Tongue (tissue), 2 donors: Measurements from ENCODE around the gene CPA3. TPM values are rescaled to one million over a fixed set of nuclear protein-coding genes. Genes with fewer than 3 reads are reported as not detected.

Experiments
- DNase-seq: peaks from one replicate; pipeline ENCODE4 v3.0.0-alpha.2; 2015
- total RNA-seq: library from RNA; depleted of rRNA; stranded (reverse); fragments of >200 nt; gene quantifications from one replicate; pipeline ENCODE4 v1.2.3, GENCODE V29; 2014

Gene CPA3
- total RNA-seq, 1 donor from 2014 or later, result 10.2 TPM

GRCh38 chr3:148922467-148922866 lies 57.4 kb downstream of the CPA3 start:
- no peak for DNase-seq

GRCh38 chr3:148923592-148923991 lies 58.5 kb downstream of the CPA3 start:
- no peak for DNase-seq

- no peak for DNase-seq
Observed at GRCh38 chr3:148924562-148924961, 59.5 kb downstream of the CPA3 start.

DNA sequence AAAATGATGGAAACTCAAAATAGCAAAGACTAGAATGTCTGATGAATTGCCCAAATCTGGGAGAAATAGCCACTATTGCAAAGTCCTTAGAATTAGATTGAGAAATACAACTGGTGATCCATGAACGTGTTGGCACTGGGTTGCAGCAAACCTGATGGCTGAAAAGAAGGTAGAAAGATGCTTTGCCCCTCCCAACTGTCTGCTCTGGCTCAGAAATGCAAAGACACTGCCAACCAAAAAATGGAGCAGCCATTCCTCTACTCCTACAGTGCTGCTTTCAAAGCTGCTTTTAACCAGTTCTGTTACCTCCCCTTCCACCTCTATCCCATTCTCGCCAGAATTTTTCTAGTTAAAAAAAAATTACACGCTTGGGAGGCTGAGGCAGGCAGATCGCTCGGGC lies 60.7 kb downstream of the CPA3 start:
- DNase-seq, result no peak

DNA sequence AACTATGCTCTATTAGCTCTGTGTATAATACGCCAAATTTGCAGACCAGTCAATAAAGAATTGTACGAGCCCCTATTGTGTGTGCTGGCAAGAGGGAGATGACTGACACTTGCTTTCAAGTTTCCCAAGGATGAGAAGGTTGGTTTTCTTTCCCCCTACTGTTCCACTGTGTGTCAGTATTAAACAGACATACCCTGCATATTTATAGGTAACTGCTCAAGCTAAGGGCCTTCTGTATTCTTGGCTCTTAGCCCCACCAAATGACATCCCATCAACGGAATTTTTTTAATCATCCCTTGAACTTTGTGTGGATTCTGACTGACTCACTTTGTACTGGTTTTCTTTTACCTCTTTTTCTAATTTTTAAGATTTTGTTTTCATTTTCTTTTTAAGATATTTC lies 65.7 kb downstream of the CPA3 start:
- no peak for DNase-seq

DNA sequence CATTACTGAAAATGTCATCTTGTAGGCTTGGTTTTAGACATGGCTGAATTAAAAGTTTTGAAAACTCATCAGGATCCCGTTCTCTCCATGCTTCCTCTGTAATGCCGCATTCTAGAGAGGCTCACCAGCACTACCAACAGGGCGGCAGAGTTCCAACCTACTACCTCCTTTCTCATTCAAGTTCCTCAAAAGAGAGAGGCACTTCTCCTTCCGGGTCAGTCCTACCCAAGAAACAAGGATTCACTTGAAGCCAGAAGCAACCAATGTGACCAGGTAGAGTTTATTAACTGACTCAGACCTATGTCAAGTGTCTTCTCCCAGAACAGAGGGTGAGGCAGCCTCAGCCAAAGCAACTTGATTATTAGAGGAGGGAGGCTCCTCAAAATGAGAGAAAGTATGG lies 66.5 kb downstream of the CPA3 start:
- DNase-seq, result no peak

- DNase-seq, result peak; percentile 76
Observed at GRCh38 chr3:148932972-148933371, 67.9 kb downstream of the CPA3 start.

DNA sequence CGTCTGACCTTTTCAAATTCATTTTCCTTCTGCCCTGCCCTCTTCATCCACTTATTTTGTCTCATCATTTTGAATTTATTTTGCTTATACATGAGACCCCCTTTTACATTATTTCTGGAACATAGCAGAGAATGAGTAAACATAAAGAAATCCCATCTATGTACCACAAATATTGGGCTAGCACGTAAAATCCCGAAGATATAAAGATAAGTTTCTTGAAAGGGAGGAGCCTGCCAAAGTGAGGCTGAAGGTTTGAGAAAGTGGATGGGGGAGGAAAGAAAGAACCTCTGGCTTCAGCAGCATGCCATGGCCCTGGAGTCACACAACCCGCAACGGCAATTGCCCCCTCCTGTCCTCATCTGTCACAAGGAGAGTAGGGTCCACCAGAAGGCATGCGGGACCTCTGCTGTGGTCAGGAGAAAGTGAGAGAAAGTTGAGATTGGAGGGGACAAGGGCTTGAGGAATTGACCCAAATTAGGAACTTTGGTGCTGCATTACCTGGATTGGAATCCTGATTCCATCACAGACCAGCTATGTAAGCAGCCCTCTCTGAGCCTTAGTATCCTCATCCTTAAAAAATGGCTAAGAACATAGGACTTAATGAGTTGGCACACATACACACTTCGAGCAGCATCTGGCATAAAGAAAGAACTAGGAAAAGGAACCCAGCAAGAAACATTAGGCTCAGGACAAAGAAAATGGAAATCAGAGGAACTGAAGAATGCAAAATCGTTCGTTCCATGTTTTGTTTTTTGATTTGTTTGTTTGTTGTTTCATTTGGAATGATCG lies 72.6 kb downstream of the CPA3 start:
- DNase-seq, result no peak

- DNase-seq, result no peak
Observed at GRCh38 chr3:148938306-148938705, 73.2 kb downstream of the CPA3 start.

GRCh38 chr3:148938936-148939335 lies 73.8 kb downstream of the CPA3 start:
- DNase-seq, result peak; percentile 26

GRCh38 chr3:148940983-148941382 lies 75.9 kb downstream of the CPA3 start:
- peak; percentile 48 for DNase-seq

DNA sequence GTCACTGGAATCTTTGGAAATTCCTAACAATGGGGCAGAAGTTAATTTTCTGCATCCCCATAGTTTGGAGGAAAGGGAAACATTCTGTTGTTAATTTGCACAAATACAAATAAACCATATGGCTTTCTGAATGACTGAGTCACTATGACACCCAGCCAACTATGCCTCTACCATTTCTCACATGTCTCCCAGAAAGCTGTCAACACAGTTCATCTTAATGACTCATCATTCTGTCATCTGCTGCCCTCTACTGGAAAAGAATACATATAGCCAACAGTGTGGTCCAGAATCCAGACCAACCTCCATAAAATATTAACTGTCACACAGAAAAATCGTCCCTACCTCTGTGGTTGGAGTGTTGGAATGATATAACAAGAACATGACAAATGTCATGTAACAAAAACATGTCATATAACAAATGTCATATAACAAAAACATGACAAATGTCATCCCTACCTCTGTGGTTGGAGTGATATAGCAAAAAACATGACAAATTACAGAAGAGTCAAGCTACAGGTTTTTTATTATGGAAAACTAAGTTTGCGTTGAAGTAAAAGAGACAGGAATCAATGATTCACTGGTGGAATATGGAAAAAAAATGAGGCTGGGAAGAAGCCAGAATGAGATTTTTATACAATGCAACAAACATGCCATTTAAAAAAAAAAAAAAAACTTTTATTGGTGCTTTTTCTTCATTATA lies 78.6 kb downstream of the CPA3 start:
- DNase-seq, result peak; percentile 80

DNA sequence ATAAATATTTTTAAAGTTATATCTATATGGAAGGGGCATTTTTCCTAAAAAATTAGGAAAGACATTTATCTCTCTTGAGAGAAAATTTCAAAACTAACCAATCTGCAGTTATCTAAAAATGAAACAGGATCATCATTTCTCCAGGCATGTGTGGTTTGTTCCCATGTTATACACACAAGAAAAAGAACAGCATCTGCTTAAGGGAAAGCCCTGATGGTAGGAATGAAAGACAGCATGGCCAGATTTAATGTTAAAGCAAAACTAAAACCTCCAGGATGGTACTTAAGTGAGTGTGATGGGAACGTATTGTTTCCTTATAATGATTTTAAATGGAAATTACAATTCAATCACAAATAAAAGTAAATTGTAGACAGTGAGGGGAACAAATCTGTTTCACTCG lies 80.0 kb downstream of the CPA3 start:
- no peak for DNase-seq

Other genes with a start within 250 kb of the CPA3 start
- gene AGTR1, start 167.4 kb upstream of the CPA3 start, total RNA-seq, result 2.2 TPM
- gene CPB1, start 37.5 kb upstream of the CPA3 start, total RNA-seq, result not detected
- 51.8 TPM for gene GYG1, start 126.2 kb downstream of the CPA3 start, total RNA-seq
- 35.0 TPM for gene HLTF, start 221.2 kb downstream of the CPA3 start, total RNA-seq